ENCODE results near the gene ATF7.

The ATF7 gene

GRCh38 chr12:53594897-53595615 is 31.1 kb downstream of the ATF7 start:
- no peaks in the 10 kb centered on the region for H3K9me3 Mint-ChIP-seq
- peaks cover 25% of the 10 kb centered on the region for H3K36me3 Mint-ChIP-seq (ENCODE audit: low read depth)
- no peak overlapping the region for H3K27ac Mint-ChIP-seq
- peaks cover 19% of the 10 kb centered on the region for H3K4me1 Mint-ChIP-seq (ENCODE audit: low read depth)
- no peak for DNase-seq
- no peak overlapping the region for H3K4me3 Mint-ChIP-seq
- no peaks in the 10 kb centered on the region for H3K27me3 Mint-ChIP-seq

- peaks cover 30% of the 10 kb centered on the region for H3K4me1 Mint-ChIP-seq (ENCODE audit: low read depth)
- no peak overlapping the region for H3K4me3 Mint-ChIP-seq
- no peak overlapping the region for H3K27ac Mint-ChIP-seq
- no peak for DNase-seq
- no peaks in the 10 kb centered on the region for H3K9me3 Mint-ChIP-seq
- no peaks in the 10 kb centered on the region for H3K27me3 Mint-ChIP-seq
- H3K36me3 Mint-ChIP-seq (ENCODE audit: low read depth): peaks cover 17% of the 10 kb centered on the region
Observed at GRCh38 chr12:53593707-53594106, 32.5 kb downstream of the ATF7 start.

- Mint-ChIP-seq H3K36me3 (ENCODE audit: low read depth) (peaks cover 10% of the 10 kb centered on the region), H3K27ac (no peak overlapping the region), H3K9me3 (no peaks in the 10 kb centered on the region), H3K27me3 (no peaks in the 10 kb centered on the region), H3K4me1 (ENCODE audit: low read depth) (peaks cover 37% of the 10 kb centered on the region), H3K4me3 (no peak overlapping the region)
- no peak for DNase-seq
Observed at GRCh38 chr12:53593031-53593430, 33.2 kb downstream of the ATF7 start.

GRCh38 chr12:53592426-53592825 is 33.8 kb downstream of the ATF7 start:
- Mint-ChIP-seq H3K27ac (no peak overlapping the region), H3K4me1 (ENCODE audit: low read depth) (peaks cover 38% of the 10 kb centered on the region), H3K9me3 (no peaks in the 10 kb centered on the region), H3K4me3 (no peak overlapping the region), H3K27me3 (no peaks in the 10 kb centered on the region), H3K36me3 (ENCODE audit: low read depth) (peaks cover 8% of the 10 kb centered on the region)
- DNase-seq: no peak

GRCh38 chr12:53591301-53592206 is 34.6 kb downstream of the ATF7 start:
- Mint-ChIP-seq H3K4me1 (ENCODE audit: low read depth) (peaks cover 42% of the 10 kb centered on the region), H3K27me3 (no peaks in the 10 kb centered on the region), H3K9me3 (no peaks in the 10 kb centered on the region), H3K4me3 (no peak overlapping the region), H3K36me3 (ENCODE audit: low read depth) (peaks cover 8% of the 10 kb centered on the region), H3K27ac (no peak overlapping the region)
- no peak for DNase-seq

- H3K4me1 Mint-ChIP-seq (ENCODE audit: low read depth): peaks cover 49% of the 10 kb centered on the region
- H3K27ac Mint-ChIP-seq: no peak overlapping the region
- no peak for DNase-seq
- H3K36me3 Mint-ChIP-seq (ENCODE audit: low read depth): peaks cover 8% of the 10 kb centered on the region
- no peaks in the 10 kb centered on the region for H3K27me3 Mint-ChIP-seq
- no peaks in the 10 kb centered on the region for H3K9me3 Mint-ChIP-seq
- no peak overlapping the region for H3K4me3 Mint-ChIP-seq
Observed at GRCh38 chr12:53590652-53591051, 35.5 kb downstream of the ATF7 start.

- H3K27ac Mint-ChIP-seq: no peak overlapping the region
Observed at GRCh38 chr12:53589915-53590314, 36.3 kb downstream of the ATF7 start.

GRCh38 chr12:53589423-53589822 is 36.8 kb downstream of the ATF7 start:
- Mint-ChIP-seq H3K27me3 (no peaks in the 10 kb centered on the region), H3K27ac (no peak overlapping the region), H3K4me3 (no peak overlapping the region), H3K4me1 (ENCODE audit: low read depth) (peaks cover 50% of the 10 kb centered on the region), H3K36me3 (ENCODE audit: low read depth) (peaks cover 12% of the 10 kb centered on the region), H3K9me3 (no peaks in the 10 kb centered on the region)
- no peak for DNase-seq

More at GRCh38 chr12:53589915-53590314, 36.3 kb downstream of the ATF7 start:
- no peak for DNase-seq
- no peaks in the 10 kb centered on the region for H3K27me3 Mint-ChIP-seq
- H3K4me3 Mint-ChIP-seq: no peak overlapping the region
- H3K36me3 Mint-ChIP-seq (ENCODE audit: low read depth): peaks cover 11% of the 10 kb centered on the region
- H3K4me1 Mint-ChIP-seq (ENCODE audit: low read depth): peaks cover 50% of the 10 kb centered on the region
- H3K9me3 Mint-ChIP-seq: no peaks in the 10 kb centered on the region

- Mint-ChIP-seq H3K27me3 (no peaks in the 10 kb centered on the region), H3K27ac (no peak overlapping the region), H3K9me3 (no peaks in the 10 kb centered on the region), H3K4me1 (ENCODE audit: low read depth) (peaks cover 51% of the 10 kb centered on the region), H3K4me3 (no peak overlapping the region), H3K36me3 (ENCODE audit: low read depth) (peaks cover 12% of the 10 kb centered on the region)
- DNase-seq: no peak
Observed at GRCh38 chr12:53588123-53588522, 38.1 kb downstream of the ATF7 start.

- Mint-ChIP-seq H3K4me1 (ENCODE audit: low read depth) (peaks cover 43% of the 10 kb centered on the region), H3K27me3 (no peaks in the 10 kb centered on the region), H3K9me3 (no peaks in the 10 kb centered on the region), H3K27ac (no peak overlapping the region), H3K36me3 (ENCODE audit: low read depth) (peaks cover 10% of the 10 kb centered on the region), H3K4me3 (no peak overlapping the region)
- no peak for DNase-seq
Observed at GRCh38 chr12:53586745-53587144, 39.4 kb downstream of the ATF7 start.

- Mint-ChIP-seq H3K27ac (no peak overlapping the region), H3K4me1 (ENCODE audit: low read depth) (peaks cover 38% of the 10 kb centered on the region), H3K4me3 (no peak overlapping the region), H3K9me3 (no peaks in the 10 kb centered on the region), H3K27me3 (no peaks in the 10 kb centered on the region), H3K36me3 (ENCODE audit: low read depth) (peaks cover 10% of the 10 kb centered on the region)
- DNase-seq: no peak
Observed at GRCh38 chr12:53585448-53586125, 40.6 kb downstream of the ATF7 start.

GRCh38 chr12:53579545-53579955 is 46.6 kb downstream of the ATF7 start:
- Mint-ChIP-seq H3K4me3 (no peak overlapping the region), H3K4me1 (ENCODE audit: low read depth) (peaks cover 25% of the 10 kb centered on the region), H3K36me3 (ENCODE audit: low read depth) (peaks cover 25% of the 10 kb centered on the region), H3K27ac (no peak overlapping the region), H3K9me3 (no peaks in the 10 kb centered on the region), H3K27me3 (no peaks in the 10 kb centered on the region)
- no peak for DNase-seq

- peaks cover 25% of the 10 kb centered on the region for H3K4me1 Mint-ChIP-seq (ENCODE audit: low read depth)
- H3K9me3 Mint-ChIP-seq: no peaks in the 10 kb centered on the region
- no peaks in the 10 kb centered on the region for H3K27me3 Mint-ChIP-seq
- no peak for DNase-seq
- H3K27ac Mint-ChIP-seq: no peak overlapping the region
- peaks cover 23% of the 10 kb centered on the region for H3K36me3 Mint-ChIP-seq (ENCODE audit: low read depth)
- H3K4me3 Mint-ChIP-seq: no peak overlapping the region
Observed at GRCh38 chr12:53578783-53579182, 47.4 kb downstream of the ATF7 start.

GRCh38 chr12:53577941-53578352 is 48.2 kb downstream of the ATF7 start:
- peaks cover 24% of the 10 kb centered on the region for H3K36me3 Mint-ChIP-seq (ENCODE audit: low read depth)
- H3K4me1 Mint-ChIP-seq (ENCODE audit: low read depth): peaks cover 24% of the 10 kb centered on the region
- no peaks in the 10 kb centered on the region for H3K27me3 Mint-ChIP-seq
- no peaks in the 10 kb centered on the region for H3K9me3 Mint-ChIP-seq
- no peak overlapping the region for H3K4me3 Mint-ChIP-seq
- no peak for DNase-seq
- H3K27ac Mint-ChIP-seq: peak overlapping the region; percentile 30

Data from activated T-cell treated with anti-CD3 and anti-CD28 coated beads, Interleukin-2, amount 50 U/mL, for 24 hours (primary cell).